WTC11 (cell line): ENCODE data around the gene ARID4B.

Experiments used
- CTCF ChIP-seq: fragments of 200-600 bp; IDR thresholded peaks from 2 replicates; pipeline ENCODE4 v1.8.0; 2022; ENCODE audit warnings: antibody characterized with exemption
- FOXJ3 ChIP-seq: sonication (generic); formaldehyde crosslinking; IDR thresholded peaks from 2 replicates; pipeline ENCODE4 v1.9.0; 2021; ENCODE audit warnings: missing genetic modification reagents, mild to moderate bottlenecking, borderline replicate concordance
- ZNF138 ChIP-seq: sonication (generic); formaldehyde crosslinking; conservative IDR thresholded peaks from 2 replicates; pipeline ENCODE4 v1.8.1; 2022; ENCODE audit warnings: mild to moderate bottlenecking, moderate library complexity, missing genetic modification reagents

- TF ChIP-seq FOXJ3 = no peak
- TF ChIP-seq CTCF = no peak
- TF ChIP-seq ZNF138 (CRISPR knock-in tag) = no peak
These were observed 166.2 kb downstream of the ARID4B start for GRCh38 chr1:235161685-235162327.
